ENCODE measurements around the gene COL4A2.

- TF ChIP-seq CTCF (optimal IDR thresholded peaks at IDR 0.05 in 1 of 3, IDR thresholded peaks at IDR 0.05 in 1 of 3, conservative IDR thresholded peaks at IDR 0.05 in 1 of 3; ENCODE audit: extremely low read depth in 1 of 3, insufficient read depth in 2 of 3, low read length in 3 of 3) (no peak), EZH2 (IDR thresholded peaks at IDR 0.05; ENCODE audit: low read length) (no peak)
Observed at GRCh38 chr13:110264685-110265275, 42.3 kb upstream of the COL4A2 start.

All from keratinocyte (primary cell).